Transverse colon (tissue), 4 donors: Measurements from ENCODE around the gene TRAPPC3L.

ENCODE experiments used
- POLR2A ChIP-seq: fragments of 450-650 bp; IDR thresholded peaks from one replicate; pipeline ENCODE4 v1.6.1; 2016; ENCODE audit warnings: antibody characterized with exemption, mild to moderate bottlenecking, moderate library complexity
- POLR2AphosphoS5 ChIP-seq, 3 donors: sonication (generic); formaldehyde crosslinking; IDR thresholded peaks; one replicate each; pipeline ENCODE4 v1.6.1; 2016; ENCODE audit warnings: antibody characterized with exemption in 3 of 3
- TF ChIP-seq, protein P1 (sequence below), 5 experiments: fragments of 200-600 bp in 3 of 5; fragments of 450-650 bp in 2 of 5; sonication (generic) in 3 of 5; IDR thresholded peaks; 1 replicate in 2 of 5; 2 replicates in 3 of 5; pipeline ENCODE4 v1.5.1; 2016 to 2017; ENCODE audit warnings: antibody characterized with exemption in 5 of 5, inconsistent platforms in 3 of 5, mild to moderate bottlenecking in 2 of 5, moderate library complexity in 1 of 5

DNA sequence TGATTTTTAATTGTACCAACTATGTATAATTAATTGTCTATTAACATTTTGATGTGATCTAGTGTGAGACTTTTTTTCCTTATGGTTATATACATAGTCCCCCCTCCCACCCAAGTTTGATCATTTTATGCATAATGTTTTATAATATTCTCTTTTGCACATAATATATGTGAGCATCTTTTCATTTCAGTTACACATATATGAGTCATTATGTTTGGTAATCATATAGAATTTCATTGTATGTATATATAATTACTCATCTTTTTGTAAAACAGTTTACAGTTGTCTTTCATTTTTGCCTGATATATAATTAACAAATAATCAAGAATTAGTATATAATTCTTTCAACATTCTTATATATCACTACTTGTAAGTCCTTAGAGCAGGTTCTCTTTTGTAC, 40.8 kb upstream of the TRAPPC3L start:
- TF ChIP-seq, protein P1, sequence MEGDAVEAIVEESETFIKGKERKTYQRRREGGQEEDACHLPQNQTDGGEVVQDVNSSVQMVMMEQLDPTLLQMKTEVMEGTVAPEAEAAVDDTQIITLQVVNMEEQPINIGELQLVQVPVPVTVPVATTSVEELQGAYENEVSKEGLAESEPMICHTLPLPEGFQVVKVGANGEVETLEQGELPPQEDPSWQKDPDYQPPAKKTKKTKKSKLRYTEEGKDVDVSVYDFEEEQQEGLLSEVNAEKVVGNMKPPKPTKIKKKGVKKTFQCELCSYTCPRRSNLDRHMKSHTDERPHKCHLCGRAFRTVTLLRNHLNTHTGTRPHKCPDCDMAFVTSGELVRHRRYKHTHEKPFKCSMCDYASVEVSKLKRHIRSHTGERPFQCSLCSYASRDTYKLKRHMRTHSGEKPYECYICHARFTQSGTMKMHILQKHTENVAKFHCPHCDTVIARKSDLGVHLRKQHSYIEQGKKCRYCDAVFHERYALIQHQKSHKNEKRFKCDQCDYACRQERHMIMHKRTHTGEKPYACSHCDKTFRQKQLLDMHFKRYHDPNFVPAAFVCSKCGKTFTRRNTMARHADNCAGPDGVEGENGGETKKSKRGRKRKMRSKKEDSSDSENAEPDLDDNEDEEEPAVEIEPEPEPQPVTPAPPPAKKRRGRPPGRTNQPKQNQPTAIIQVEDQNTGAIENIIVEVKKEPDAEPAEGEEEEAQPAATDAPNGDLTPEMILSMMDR (IDR thresholded peaks at IDR 0.05) = no peak
- TF ChIP-seq POLR2A (no peak), POLR2AphosphoS5 (IDR thresholded peaks at IDR 0.05) (no peak)
